ENCODE data around the gene EXOSC9. TPM values are rescaled to one million over a fixed set of nuclear protein-coding genes. Genes with fewer than 3 reads are reported as not detected.
"Not testable (repeated sequence)": the region's sequence is repeated elsewhere in the genome, so short reads cannot be mapped to it uniquely, and the experiment has no call there.

EXOSC9 gene
- 15.5 and 16.2 TPM in 2 replicates for total RNA-seq
- 33.8 and 41.5 TPM in 2 replicates for polyA plus RNA-seq
- polyA plus RNA-seq (2012), result 20.7 and 31.7 TPM in 2 replicates
- polyA minus RNA-seq (ENCODE audit: low replicate concordance), result 2.2 and 20.6 TPM in 2 replicates

- peak within 1 kb of the TSS; percentile 87 for H3K27ac ChIP-seq (ENCODE audit: insufficient read depth, low read length)
- no peaks in the 10 kb centered on the region for H4K20me1 ChIP-seq (ENCODE audit: control insufficient read depth, extremely low read depth, insufficient read depth, low read length)
- peak within 1 kb of the TSS; percentile 95 for H2AFZ ChIP-seq (ENCODE audit: low read length)
- no peaks in the 10 kb centered on the region for H3K27me3 ChIP-seq (ENCODE audit: control insufficient read depth, insufficient read depth, low read length)
- no peaks in the 10 kb centered on the region for H3K36me3 ChIP-seq (ENCODE audit: control insufficient read depth, insufficient read depth, low read length)
- TF ChIP-seq EZH2 (IDR thresholded peaks at IDR 0.05; ENCODE audit: low read length, missing control alignments) (no peak), CTCF (conservative IDR thresholded peaks at IDR 0.05 in 1 of 2, IDR thresholded peaks at IDR 0.05 in 1 of 2; ENCODE audit: low read depth in 1 of 2, low read length in 2 of 2) (no peak)
- peak; percentile 92 to 96 for DNase-seq (ENCODE audit: low read depth in 2 of 2)
- peak within 1 kb of the TSS; percentile 78 for H3K9ac ChIP-seq (ENCODE audit: insufficient read depth, low read length)
- H3K9me3 ChIP-seq (ENCODE audit: control insufficient read depth, insufficient read depth, low read depth, low read length), result no peaks in the 10 kb centered on the region
- H3K4me1 ChIP-seq (ENCODE audit: control insufficient read depth, extremely low read depth, insufficient read depth, low read length), result peaks cover 4% of the 10 kb centered on the region
- peak within 1 kb of the TSS; percentile 64 to 97 (median 91) for H3K4me3 ChIP-seq (replicated peaks in 1 of 4; ENCODE audit: control extremely low read depth in 1 of 4, insufficient read depth in 1 of 4, low read depth in 3 of 4, low read length in 4 of 4)
- H3K4me2 ChIP-seq (ENCODE audit: extremely low read depth, insufficient read depth, low read length), result peak within 1 kb of the TSS; percentile 90
- H3K79me2 ChIP-seq (ENCODE audit: control insufficient read depth, insufficient read depth, low read length), result peaks cover 19% of the 10 kb centered on the region
Measured at GRCh38 chr4:121800961-121801714, at the start of gene EXOSC9. Gene EXOSC9, plus strand, starts transcription at chr4:121801323. Its CDS starts 102 bp downstream, at chr4:121801425.

GRCh38 chr4:121752142-121752541, 49.0 kb upstream of the EXOSC9 start:
- H4K20me1 ChIP-seq (ENCODE audit: control insufficient read depth, extremely low read depth, insufficient read depth, low read length); H3K27me3 ChIP-seq (ENCODE audit: control insufficient read depth, insufficient read depth, low read length); H3K27ac ChIP-seq (ENCODE audit: insufficient read depth, low read length); H3K4me3 ChIP-seq (replicated peaks in 1 of 4; ENCODE audit: control extremely low read depth in 1 of 4, insufficient read depth in 1 of 4, low read depth in 3 of 4, low read length in 4 of 4); H3K79me2 ChIP-seq (ENCODE audit: control insufficient read depth, insufficient read depth, low read length); H3K36me3 ChIP-seq (ENCODE audit: control insufficient read depth, insufficient read depth, low read length); H2AFZ ChIP-seq (ENCODE audit: low read length); H3K4me1 ChIP-seq (ENCODE audit: control insufficient read depth, extremely low read depth, insufficient read depth, low read length); H3K9ac ChIP-seq (ENCODE audit: insufficient read depth, low read length); H3K4me2 ChIP-seq (ENCODE audit: extremely low read depth, insufficient read depth, low read length); H3K9me3 ChIP-seq (ENCODE audit: control insufficient read depth, insufficient read depth, low read depth, low read length): not testable (repeated sequence)
- DNase-seq (ENCODE audit: low read depth in 2 of 2), result peak in 1 of 2 donors; percentile 57

GRCh38 chr4:121758925-121759568, 42.1 kb upstream of the EXOSC9 start:
- H3K4me1 ChIP-seq (ENCODE audit: control insufficient read depth, extremely low read depth, insufficient read depth, low read length), result no peaks in the 10 kb centered on the region
- H4K20me1 ChIP-seq (ENCODE audit: control insufficient read depth, extremely low read depth, insufficient read depth, low read length), result no peaks in the 10 kb centered on the region
- TF ChIP-seq EZH2 (IDR thresholded peaks at IDR 0.05; ENCODE audit: low read length, missing control alignments) (no peak), CTCF (conservative IDR thresholded peaks at IDR 0.05 in 1 of 2, IDR thresholded peaks at IDR 0.05 in 1 of 2; ENCODE audit: low read depth in 1 of 2, low read length in 2 of 2) (no peak)
- H3K36me3 ChIP-seq (ENCODE audit: control insufficient read depth, insufficient read depth, low read length), result no peaks in the 10 kb centered on the region
- H2AFZ ChIP-seq (ENCODE audit: low read length), result no peak overlapping the region
- DNase-seq (ENCODE audit: low read depth in 2 of 2), result peak in 1 of 2 donors; percentile 62
- H3K4me2 ChIP-seq (ENCODE audit: extremely low read depth, insufficient read depth, low read length), result no peak overlapping the region
- H3K27me3 ChIP-seq (ENCODE audit: control insufficient read depth, insufficient read depth, low read length), result no peaks in the 10 kb centered on the region
- no peaks in the 10 kb centered on the region for H3K79me2 ChIP-seq (ENCODE audit: control insufficient read depth, insufficient read depth, low read length)
- no peak overlapping the region for H3K9ac ChIP-seq (ENCODE audit: insufficient read depth, low read length)
- H3K4me3 ChIP-seq (replicated peaks in 1 of 4; ENCODE audit: control extremely low read depth in 1 of 4, insufficient read depth in 1 of 4, low read depth in 3 of 4, low read length in 4 of 4), result no peak overlapping the region
- no peaks in the 10 kb centered on the region for H3K9me3 ChIP-seq (ENCODE audit: control insufficient read depth, insufficient read depth, low read depth, low read length)
- no peak overlapping the region for H3K27ac ChIP-seq (ENCODE audit: insufficient read depth, low read length)

Data from fibroblast of lung (primary cell).